Peyer's patch (tissue), 4 donors: ENCODE measurements around the gene SGSM2.

ENCODE experiments used
- POLR2A ChIP-seq, 2 donors: fragments of 450-650 bp; IDR thresholded peaks; one replicate each; pipeline ENCODE4 v1.5.1; 2017; ENCODE audit warnings: antibody characterized with exemption in 2 of 2, mild to moderate bottlenecking in 2 of 2, moderate library complexity in 2 of 2
- TF ChIP-seq, protein P1 (sequence below), 6 experiments: fragments of 450-650 bp in 4 of 6; fragments of 200-600 bp in 2 of 6; sonication (generic) in 1 of 6; IDR thresholded peaks; one replicate each; pipeline ENCODE4 v1.5.1; 2017 to 2019; ENCODE audit warnings: antibody characterized with exemption in 6 of 6, mild to moderate bottlenecking in 3 of 6, moderate library complexity in 1 of 6

DNA sequence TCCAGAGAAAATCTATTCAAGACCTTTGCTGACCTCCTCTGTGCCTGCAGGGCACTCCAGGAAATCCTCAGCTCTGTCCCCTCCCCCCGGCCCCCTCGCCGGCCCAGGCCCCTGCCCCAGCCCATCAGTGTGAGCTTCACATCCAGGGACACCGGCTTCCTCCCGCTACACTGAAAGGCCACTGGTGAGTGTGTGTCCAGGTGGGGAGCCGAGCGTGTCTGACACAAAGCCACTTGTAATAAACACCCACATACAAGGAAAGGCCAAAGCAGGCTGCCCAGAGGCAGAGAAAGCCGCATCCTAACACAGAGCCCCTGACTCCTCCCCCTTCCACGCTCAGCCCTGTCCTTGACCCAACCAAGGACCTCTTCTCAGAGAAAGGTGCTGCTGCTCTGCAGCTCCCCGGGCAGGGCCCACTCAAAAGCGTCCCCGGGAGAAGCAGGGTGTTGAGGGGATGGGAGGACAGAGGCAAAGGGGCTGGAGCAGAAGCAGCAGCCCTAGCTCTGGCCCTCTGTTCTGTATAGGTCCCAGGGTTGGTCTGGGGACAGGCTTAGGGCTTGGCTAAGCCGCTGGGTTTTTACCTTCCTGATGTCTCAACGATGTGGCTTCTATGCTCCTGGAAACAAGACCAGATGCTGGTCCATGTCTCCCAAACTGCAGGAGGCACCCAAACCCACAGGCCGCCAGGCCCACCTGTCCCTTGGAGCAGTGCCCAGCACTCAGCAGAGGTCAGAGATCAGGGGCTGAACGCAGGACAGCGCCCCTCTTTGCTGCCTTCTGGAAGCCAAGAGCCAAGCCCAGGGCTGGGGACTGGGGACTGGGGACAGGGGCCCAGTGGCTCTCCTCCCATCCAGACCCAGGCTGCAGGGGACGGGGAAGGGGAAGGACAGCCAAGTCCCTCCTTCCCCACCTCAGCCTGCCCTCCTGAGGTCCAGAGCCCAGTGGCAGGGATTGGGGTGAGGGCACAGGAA is 48.2 kb downstream of the SGSM2 start:
- TF ChIP-seq, protein P1, sequence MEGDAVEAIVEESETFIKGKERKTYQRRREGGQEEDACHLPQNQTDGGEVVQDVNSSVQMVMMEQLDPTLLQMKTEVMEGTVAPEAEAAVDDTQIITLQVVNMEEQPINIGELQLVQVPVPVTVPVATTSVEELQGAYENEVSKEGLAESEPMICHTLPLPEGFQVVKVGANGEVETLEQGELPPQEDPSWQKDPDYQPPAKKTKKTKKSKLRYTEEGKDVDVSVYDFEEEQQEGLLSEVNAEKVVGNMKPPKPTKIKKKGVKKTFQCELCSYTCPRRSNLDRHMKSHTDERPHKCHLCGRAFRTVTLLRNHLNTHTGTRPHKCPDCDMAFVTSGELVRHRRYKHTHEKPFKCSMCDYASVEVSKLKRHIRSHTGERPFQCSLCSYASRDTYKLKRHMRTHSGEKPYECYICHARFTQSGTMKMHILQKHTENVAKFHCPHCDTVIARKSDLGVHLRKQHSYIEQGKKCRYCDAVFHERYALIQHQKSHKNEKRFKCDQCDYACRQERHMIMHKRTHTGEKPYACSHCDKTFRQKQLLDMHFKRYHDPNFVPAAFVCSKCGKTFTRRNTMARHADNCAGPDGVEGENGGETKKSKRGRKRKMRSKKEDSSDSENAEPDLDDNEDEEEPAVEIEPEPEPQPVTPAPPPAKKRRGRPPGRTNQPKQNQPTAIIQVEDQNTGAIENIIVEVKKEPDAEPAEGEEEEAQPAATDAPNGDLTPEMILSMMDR (IDR thresholded peaks at IDR 0.05): no peak
- TF ChIP-seq POLR2A (IDR thresholded peaks at IDR 0.05): no peak
